ENCODE measurements around the gene POLRMT. TPM values are rescaled to one million over a fixed set of nuclear protein-coding genes. Genes with fewer than 3 reads are reported as not detected.

POLRMT gene
- polyA plus RNA-seq, 1 of the 3 experiments (the other 2 are of a cell fraction): 38.2 TPM

DNA sequence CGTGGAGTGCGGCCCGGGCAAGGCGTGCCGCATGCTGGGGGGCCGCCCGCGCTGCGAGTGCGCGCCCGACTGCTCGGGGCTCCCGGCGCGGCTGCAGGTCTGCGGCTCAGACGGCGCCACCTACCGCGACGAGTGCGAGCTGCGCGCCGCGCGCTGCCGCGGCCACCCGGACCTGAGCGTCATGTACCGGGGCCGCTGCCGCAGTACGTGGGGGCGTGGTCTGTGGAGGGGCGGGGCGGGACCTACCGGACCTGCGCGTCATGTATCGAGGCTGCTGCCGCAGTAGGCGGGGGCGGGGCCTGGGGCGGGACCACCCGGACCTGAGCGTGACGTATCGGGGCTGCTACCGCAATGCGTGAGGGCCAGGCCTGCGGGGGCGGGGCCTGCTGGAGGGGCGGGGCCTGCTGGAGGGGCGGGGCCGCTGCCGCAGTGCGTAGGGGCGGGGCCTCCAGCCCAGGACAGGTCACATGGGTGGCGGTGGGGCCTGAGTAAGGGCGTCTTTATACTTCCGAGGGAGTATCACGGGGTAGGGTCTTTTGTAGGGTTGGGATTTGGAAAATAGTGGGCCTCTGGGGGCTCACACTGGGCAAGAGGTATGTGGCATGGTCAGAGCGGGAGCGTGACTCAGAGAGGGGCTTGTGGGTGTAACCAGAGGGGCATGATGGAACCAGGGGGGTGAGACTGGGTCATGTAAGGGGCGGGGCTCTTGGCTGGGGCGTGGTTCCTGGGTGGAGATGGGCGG lies 47.1 kb upstream of the POLRMT start:
- no peaks in the 10 kb centered on the region for H3K9me2 ChIP-seq
- DNase-seq: peak; percentile 98
- POLR2A ChIA-PET: interaction anchor here (0.6 to 2.0 kb wide), 5 partner anchors 12 to 158 kb away, joined by 3 to 6 read pairs (median 3); partner anchors contain the start of gene RNF126
- CTCF ChIA-PET: interaction anchor here (0.7 to 6.0 kb wide), 5 partner anchors 13 to 53 kb away, joined by 3 to 33 read pairs (median 11); partner anchors contain the start of genes PALM and RNF126
- peak; percentile 22; the same call in 1 of the 2 replicates for TF ChIP-seq FOSL2 (IDR thresholded peaks at IDR 0.05; ENCODE audit: borderline replicate concordance, low read depth)
- TF ChIP-seq SMC3 (IDR thresholded peaks at IDR 0.05; ENCODE audit: low read depth, low read length): 0 out of 2 replicates have a peak, but pooled peaks have one; percentile 12
- TF ChIP-seq NRF1 (IDR thresholded peaks at IDR 0.05; ENCODE audit: low read depth, low read length): peak; percentile 54
- no peak for TF ChIP-seq RCOR1 (IDR thresholded peaks at IDR 0.05; ENCODE audit: low read length)
- no peak for TF ChIP-seq CHD2 (IDR thresholded peaks at IDR 0.05; ENCODE audit: low read length, partially characterized antibody)
- TF ChIP-seq, protein P1, sequence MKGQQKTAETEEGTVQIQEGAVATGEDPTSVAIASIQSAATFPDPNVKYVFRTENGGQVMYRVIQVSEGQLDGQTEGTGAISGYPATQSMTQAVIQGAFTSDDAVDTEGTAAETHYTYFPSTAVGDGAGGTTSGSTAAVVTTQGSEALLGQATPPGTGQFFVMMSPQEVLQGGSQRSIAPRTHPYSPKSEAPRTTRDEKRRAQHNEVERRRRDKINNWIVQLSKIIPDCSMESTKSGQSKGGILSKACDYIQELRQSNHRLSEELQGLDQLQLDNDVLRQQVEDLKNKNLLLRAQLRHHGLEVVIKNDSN (IDR thresholded peaks at IDR 0.05; ENCODE audit: borderline replicate concordance, low read depth): peak; percentile 84
- peak; percentile 39; the same call in 1 of the 2 replicates for TF ChIP-seq MXI1 (IDR thresholded peaks at IDR 0.05; ENCODE audit: low read depth, low read length)
- TF ChIP-seq, protein P2, sequence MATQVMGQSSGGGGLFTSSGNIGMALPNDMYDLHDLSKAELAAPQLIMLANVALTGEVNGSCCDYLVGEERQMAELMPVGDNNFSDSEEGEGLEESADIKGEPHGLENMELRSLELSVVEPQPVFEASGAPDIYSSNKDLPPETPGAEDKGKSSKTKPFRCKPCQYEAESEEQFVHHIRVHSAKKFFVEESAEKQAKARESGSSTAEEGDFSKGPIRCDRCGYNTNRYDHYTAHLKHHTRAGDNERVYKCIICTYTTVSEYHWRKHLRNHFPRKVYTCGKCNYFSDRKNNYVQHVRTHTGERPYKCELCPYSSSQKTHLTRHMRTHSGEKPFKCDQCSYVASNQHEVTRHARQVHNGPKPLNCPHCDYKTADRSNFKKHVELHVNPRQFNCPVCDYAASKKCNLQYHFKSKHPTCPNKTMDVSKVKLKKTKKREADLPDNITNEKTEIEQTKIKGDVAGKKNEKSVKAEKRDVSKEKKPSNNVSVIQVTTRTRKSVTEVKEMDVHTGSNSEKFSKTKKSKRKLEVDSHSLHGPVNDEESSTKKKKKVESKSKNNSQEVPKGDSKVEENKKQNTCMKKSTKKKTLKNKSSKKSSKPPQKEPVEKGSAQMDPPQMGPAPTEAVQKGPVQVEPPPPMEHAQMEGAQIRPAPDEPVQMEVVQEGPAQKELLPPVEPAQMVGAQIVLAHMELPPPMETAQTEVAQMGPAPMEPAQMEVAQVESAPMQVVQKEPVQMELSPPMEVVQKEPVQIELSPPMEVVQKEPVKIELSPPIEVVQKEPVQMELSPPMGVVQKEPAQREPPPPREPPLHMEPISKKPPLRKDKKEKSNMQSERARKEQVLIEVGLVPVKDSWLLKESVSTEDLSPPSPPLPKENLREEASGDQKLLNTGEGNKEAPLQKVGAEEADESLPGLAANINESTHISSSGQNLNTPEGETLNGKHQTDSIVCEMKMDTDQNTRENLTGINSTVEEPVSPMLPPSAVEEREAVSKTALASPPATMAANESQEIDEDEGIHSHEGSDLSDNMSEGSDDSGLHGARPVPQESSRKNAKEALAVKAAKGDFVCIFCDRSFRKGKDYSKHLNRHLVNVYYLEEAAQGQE (IDR thresholded peaks at IDR 0.05; ENCODE audit: low read depth, low read length): no peak
- TF ChIP-seq, protein P3, sequence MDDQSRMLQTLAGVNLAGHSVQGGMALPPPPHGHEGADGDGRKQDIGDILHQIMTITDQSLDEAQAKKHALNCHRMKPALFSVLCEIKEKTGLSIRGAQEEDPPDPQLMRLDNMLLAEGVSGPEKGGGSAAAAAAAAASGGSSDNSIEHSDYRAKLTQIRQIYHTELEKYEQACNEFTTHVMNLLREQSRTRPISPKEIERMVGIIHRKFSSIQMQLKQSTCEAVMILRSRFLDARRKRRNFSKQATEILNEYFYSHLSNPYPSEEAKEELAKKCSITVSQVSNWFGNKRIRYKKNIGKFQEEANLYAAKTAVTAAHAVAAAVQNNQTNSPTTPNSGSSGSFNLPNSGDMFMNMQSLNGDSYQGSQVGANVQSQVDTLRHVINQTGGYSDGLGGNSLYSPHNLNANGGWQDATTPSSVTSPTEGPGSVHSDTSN (IDR thresholded peaks at IDR 0.05): 0 out of 2 replicates have a peak, but pooled peaks have one; percentile 20
- TF ChIP-seq, protein P4, sequence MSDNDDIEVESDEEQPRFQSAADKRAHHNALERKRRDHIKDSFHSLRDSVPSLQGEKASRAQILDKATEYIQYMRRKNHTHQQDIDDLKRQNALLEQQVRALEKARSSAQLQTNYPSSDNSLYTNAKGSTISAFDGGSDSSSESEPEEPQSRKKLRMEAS (IDR thresholded peaks at IDR 0.05; ENCODE audit: low read depth): peak; percentile 47; the same call in 1 of the 2 replicates
- TF ChIP-seq POLR2AphosphoS5 (IDR thresholded peaks at IDR 0.05; ENCODE audit: low read depth, low read length): peak; percentile 63
- TF ChIP-seq, protein P5, sequence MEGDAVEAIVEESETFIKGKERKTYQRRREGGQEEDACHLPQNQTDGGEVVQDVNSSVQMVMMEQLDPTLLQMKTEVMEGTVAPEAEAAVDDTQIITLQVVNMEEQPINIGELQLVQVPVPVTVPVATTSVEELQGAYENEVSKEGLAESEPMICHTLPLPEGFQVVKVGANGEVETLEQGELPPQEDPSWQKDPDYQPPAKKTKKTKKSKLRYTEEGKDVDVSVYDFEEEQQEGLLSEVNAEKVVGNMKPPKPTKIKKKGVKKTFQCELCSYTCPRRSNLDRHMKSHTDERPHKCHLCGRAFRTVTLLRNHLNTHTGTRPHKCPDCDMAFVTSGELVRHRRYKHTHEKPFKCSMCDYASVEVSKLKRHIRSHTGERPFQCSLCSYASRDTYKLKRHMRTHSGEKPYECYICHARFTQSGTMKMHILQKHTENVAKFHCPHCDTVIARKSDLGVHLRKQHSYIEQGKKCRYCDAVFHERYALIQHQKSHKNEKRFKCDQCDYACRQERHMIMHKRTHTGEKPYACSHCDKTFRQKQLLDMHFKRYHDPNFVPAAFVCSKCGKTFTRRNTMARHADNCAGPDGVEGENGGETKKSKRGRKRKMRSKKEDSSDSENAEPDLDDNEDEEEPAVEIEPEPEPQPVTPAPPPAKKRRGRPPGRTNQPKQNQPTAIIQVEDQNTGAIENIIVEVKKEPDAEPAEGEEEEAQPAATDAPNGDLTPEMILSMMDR (IDR thresholded peaks at IDR 0.05): peak; percentile 41
- TF ChIP-seq RAD21 (IDR thresholded peaks at IDR 0.05; ENCODE audit: low read length): peak; percentile 14; the same call in 1 of the 2 replicates
- no peak for TF ChIP-seq YY1 (IDR thresholded peaks at IDR 0.05; ENCODE audit: low read depth)
- peak; percentile 57; the same call in 1 of the 2 replicates for TF ChIP-seq TAF1 (IDR thresholded peaks at IDR 0.05; ENCODE audit: borderline replicate concordance, low read depth, low read length)
- peak; percentile 44; the same call in 1 of the 2 replicates for TF ChIP-seq SIN3A (IDR thresholded peaks at IDR 0.05; ENCODE audit: borderline replicate concordance, low read depth, low read length)
- peaks cover 8 to 29% of the 10 kb centered on the region in 2 experiments; a peak in 3 of 4 replicates for H3K4me1 ChIP-seq (ENCODE audit: control insufficient read depth in 1 of 2, insufficient read depth in 2 of 2, low read depth in 1 of 2, low read length in 1 of 2)
- H3K4me2 ChIP-seq: peak overlapping the region; percentile 90; the same call in 1 of the 2 replicates
- peaks cover 26% of the 10 kb centered on the region for H3K79me2 ChIP-seq (ENCODE audit: insufficient read depth)
- H3K36me3 ChIP-seq (replicated peaks in 1 of 2; ENCODE audit: control insufficient read depth in 1 of 2, insufficient read depth in 2 of 2, low read length in 1 of 2): peaks cover 0 to 3% of the 10 kb centered on the region in 2 experiments
- no peaks in the 10 kb centered on the region for H3K9me3 ChIP-seq
- H3K27me3 ChIP-seq (ENCODE audit: insufficient read depth): no peaks in the 10 kb centered on the region
- peak overlapping the region; percentile 82 to 95 for H3K4me3 ChIP-seq (ENCODE audit: low read depth in 2 of 2, low read length in 1 of 2)
- WGBS (ENCODE audit: low lambda C conversion rate): 0% methylated on average over 10 of the region's 70 CpGs
- H2AFZ ChIP-seq (ENCODE audit: low read depth): peak overlapping the region; percentile 70; the same call in 1 of the 2 replicates
- H4K20me1 ChIP-seq (ENCODE audit: insufficient read depth): no peaks in the 10 kb centered on the region
- peaks cover 5% of the 10 kb centered on the region for H3F3A ChIP-seq (replicated peaks; ENCODE audit: insufficient read depth)
- peak overlapping the region; percentile 93 to 96 for H3K27ac ChIP-seq (ENCODE audit: low read depth in 2 of 2, low read length in 1 of 2)
- peak overlapping the region; percentile 90 for H3K9ac ChIP-seq

All from SK-N-SH (cell line).